Measurements from ENCODE around the gene UBE2M.
"Not testable (repeated sequence)": the region's sequence is repeated elsewhere in the genome, so short reads cannot be mapped to it uniquely, and the experiment has no call there.

Gene UBE2M

GRCh38 chr19:58513694-58514563, 44.5 kb downstream of the UBE2M start:
- DNase-seq (ENCODE audit: low read depth in 1 of 2, low spot score in 1 of 2): peak; percentile 83 to 94

GRCh38 chr19:58513213-58513693, 45.2 kb downstream of the UBE2M start:
- no peak for DNase-seq (ENCODE audit: low read depth in 1 of 2, low spot score in 1 of 2)

- DNase-seq (ENCODE audit: low read depth in 1 of 2, low spot score in 1 of 2): no peak
These were observed 46.8 kb downstream of the UBE2M start, which contains the start of gene SLC27A5 for GRCh38 chr19:58511353-58512208. Gene SLC27A5 (minus strand): TSS chr19:58511992. CDS start chr19:58511955, 37 bp downstream.

GRCh38 chr19:58510084-58510862, 48.1 kb downstream of the UBE2M start:
- DNase-seq (ENCODE audit: low read depth in 1 of 2, low spot score in 1 of 2): no peak

GRCh38 chr19:58509731-58510083, 48.7 kb downstream of the UBE2M start:
- no peak for DNase-seq (ENCODE audit: low read depth in 1 of 2, low spot score in 1 of 2)

- not testable (repeated sequence) for DNase-seq (ENCODE audit: low read depth in 1 of 2, low spot score in 1 of 2)
These were observed 50.7 kb downstream of the UBE2M start for GRCh38 chr19:58507602-58508223.
